ENCODE results near the gene C1QTNF9B. TPM values are rescaled to one million over a fixed set of nuclear protein-coding genes. Genes with fewer than 3 reads are reported as not detected.

The C1QTNF9B gene
- total and polyA plus RNA-seq, 2 experiments from 2014 or later = 0.27 to 0.28 TPM

DNA sequence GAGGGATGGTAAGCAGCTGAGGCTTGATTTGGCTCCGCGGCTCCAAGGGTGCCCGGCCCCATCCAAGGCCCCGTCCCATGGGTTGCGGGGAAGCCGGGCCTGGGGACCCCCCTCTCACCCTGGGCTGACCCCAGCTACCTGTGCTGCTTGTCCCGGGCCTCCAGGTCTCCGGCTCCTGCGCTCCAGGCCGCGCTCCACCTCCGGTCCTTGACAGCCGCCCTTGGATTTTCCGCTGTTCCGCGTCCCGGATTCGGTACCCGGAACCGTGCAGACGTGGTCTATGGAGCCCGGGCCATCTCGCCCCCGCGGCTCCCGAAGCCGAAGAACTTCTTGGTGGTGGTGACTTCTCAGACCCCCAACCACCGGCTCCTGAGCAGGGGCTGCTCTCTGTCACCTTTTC, 48.3 kb upstream of the C1QTNF9B start:
- H3K4me1 ChIP-seq (ENCODE audit: insufficient read depth) = no peaks in the 10 kb centered on the region
- DNase-seq (ENCODE audit: low spot score) = no peak
- no peaks in the 10 kb centered on the region for H3K27me3 ChIP-seq (ENCODE audit: insufficient read depth)
- Mint-ChIP-seq H3K4me1 (no peaks in the 10 kb centered on the region), H3K27me3 (ENCODE audit: insufficient read depth, low read depth, poor library complexity) (peaks cover 4% of the 10 kb centered on the region), H3K36me3 (ENCODE audit: low read depth) (no peaks in the 10 kb centered on the region), H3K9me3 (no peaks in the 10 kb centered on the region; the same call in 2 of the 3 replicates), H3K27ac (no peak overlapping the region), H3K4me3 (no peak overlapping the region)
- peak overlapping the region; percentile 47 for H2AFZ ChIP-seq
- ATAC-seq = no peak
- H3K27ac ChIP-seq (ENCODE audit: low read depth) = no peak overlapping the region
- TF ChIP-seq POLR2AphosphoS5 (IDR thresholded peaks at IDR 0.05; ENCODE audit: low read depth) (no peak), ZNF114 (CRISPR knock-in tag; IDR thresholded peaks at IDR 0.05) (no peak), CTCF (conservative IDR thresholded peaks at IDR 0.05; ENCODE audit: low read depth in 2 of 2) (no peak), STAT1 (IDR thresholded peaks at IDR 0.05; ENCODE audit: unreplicated experiment) (no peak), EZH2phosphoT487 (IDR thresholded peaks at IDR 0.05; ENCODE audit: unreplicated experiment) (no peak), JUNB (IDR thresholded peaks at IDR 0.05; ENCODE audit: unreplicated experiment) (no peak), EZH2 (IDR thresholded peaks at IDR 0.05; ENCODE audit: low read depth, unreplicated experiment) (no peak), CREB1 (CRISPR knock-in tag; IDR thresholded peaks at IDR 0.05; ENCODE audit: low read depth) (no peak), NANOG (IDR thresholded peaks at IDR 0.05; ENCODE audit: borderline replicate concordance) (no peak), ZNF331 (CRISPR knock-in tag; IDR thresholded peaks at IDR 0.05; ENCODE audit: low read depth) (no peak)
- TF ChIP-seq, protein P1, sequence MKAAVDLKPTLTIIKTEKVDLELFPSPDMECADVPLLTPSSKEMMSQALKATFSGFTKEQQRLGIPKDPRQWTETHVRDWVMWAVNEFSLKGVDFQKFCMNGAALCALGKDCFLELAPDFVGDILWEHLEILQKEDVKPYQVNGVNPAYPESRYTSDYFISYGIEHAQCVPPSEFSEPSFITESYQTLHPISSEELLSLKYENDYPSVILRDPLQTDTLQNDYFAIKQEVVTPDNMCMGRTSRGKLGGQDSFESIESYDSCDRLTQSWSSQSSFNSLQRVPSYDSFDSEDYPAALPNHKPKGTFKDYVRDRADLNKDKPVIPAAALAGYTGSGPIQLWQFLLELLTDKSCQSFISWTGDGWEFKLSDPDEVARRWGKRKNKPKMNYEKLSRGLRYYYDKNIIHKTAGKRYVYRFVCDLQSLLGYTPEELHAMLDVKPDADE (IDR thresholded peaks at IDR 0.05) = no peak
- TF ChIP-seq, protein P2, sequence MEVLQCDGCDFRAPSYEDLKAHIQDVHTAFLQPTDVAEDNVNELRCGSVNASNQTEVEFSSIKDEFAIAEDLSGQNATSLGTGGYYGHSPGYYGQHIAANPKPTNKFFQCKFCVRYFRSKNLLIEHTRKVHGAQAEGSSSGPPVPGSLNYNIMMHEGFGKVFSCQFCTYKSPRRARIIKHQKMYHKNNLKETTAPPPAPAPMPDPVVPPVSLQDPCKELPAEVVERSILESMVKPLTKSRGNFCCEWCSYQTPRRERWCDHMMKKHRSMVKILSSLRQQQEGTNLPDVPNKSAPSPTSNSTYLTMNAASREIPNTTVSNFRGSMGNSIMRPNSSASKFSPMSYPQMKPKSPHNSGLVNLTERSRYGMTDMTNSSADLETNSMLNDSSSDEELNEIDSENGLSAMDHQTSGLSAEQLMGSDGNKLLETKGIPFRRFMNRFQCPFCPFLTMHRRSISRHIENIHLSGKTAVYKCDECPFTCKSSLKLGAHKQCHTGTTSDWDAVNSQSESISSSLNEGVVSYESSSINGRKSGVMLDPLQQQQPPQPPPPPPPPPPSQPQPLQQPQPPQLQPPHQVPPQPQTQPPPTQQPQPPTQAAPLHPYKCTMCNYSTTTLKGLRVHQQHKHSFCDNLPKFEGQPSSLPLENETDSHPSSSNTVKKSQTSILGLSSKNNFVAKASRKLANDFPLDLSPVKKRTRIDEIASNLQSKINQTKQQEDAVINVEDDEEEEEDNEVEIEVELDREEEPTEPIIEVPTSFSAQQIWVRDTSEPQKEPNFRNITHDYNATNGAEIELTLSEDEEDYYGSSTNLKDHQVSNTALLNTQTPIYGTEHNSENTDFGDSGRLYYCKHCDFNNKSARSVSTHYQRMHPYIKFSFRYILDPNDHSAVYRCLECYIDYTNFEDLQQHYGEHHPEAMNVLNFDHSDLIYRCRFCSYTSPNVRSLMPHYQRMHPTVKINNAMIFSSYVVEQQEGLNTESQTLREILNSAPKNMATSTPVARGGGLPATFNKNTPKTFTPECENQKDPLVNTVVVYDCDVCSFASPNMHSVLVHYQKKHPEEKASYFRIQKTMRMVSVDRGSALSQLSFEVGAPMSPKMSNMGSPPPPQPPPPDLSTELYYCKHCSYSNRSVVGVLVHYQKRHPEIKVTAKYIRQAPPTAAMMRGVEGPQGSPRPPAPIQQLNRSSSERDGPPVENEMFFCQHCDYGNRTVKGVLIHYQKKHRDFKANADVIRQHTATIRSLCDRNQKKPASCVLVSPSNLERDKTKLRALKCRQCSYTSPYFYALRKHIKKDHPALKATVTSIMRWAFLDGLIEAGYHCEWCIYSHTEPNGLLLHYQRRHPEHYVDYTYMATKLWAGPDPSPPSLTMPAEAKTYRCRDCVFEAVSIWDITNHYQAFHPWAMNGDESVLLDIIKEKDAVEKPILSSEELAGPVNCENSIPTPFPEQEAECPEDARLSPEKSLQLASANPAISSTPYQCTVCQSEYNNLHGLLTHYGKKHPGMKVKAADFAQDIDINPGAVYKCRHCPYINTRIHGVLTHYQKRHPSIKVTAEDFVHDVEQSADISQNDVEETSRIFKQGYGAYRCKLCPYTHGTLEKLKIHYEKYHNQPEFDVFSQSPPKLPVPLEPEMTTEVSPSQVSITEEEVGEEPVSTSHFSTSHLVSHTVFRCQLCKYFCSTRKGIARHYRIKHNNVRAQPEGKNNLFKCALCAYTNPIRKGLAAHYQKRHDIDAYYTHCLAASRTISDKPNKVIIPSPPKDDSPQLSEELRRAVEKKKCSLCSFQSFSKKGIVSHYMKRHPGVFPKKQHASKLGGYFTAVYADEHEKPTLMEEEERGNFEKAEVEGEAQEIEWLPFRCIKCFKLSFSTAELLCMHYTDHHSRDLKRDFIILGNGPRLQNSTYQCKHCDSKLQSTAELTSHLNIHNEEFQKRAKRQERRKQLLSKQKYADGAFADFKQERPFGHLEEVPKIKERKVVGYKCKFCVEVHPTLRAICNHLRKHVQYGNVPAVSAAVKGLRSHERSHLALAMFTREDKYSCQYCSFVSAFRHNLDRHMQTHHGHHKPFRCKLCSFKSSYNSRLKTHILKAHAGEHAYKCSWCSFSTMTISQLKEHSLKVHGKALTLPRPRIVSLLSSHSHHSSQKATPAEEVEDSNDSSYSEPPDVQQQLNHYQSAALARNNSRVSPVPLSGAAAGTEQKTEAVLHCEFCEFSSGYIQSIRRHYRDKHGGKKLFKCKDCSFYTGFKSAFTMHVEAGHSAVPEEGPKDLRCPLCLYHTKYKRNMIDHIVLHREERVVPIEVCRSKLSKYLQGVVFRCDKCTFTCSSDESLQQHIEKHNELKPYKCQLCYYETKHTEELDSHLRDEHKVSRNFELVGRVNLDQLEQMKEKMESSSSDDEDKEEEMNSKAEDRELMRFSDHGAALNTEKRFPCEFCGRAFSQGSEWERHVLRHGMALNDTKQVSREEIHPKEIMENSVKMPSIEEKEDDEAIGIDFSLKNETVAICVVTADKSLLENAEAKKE (CRISPR knock-in tag; IDR thresholded peaks at IDR 0.05) = no peak
- TF ChIP-seq, protein P3, sequence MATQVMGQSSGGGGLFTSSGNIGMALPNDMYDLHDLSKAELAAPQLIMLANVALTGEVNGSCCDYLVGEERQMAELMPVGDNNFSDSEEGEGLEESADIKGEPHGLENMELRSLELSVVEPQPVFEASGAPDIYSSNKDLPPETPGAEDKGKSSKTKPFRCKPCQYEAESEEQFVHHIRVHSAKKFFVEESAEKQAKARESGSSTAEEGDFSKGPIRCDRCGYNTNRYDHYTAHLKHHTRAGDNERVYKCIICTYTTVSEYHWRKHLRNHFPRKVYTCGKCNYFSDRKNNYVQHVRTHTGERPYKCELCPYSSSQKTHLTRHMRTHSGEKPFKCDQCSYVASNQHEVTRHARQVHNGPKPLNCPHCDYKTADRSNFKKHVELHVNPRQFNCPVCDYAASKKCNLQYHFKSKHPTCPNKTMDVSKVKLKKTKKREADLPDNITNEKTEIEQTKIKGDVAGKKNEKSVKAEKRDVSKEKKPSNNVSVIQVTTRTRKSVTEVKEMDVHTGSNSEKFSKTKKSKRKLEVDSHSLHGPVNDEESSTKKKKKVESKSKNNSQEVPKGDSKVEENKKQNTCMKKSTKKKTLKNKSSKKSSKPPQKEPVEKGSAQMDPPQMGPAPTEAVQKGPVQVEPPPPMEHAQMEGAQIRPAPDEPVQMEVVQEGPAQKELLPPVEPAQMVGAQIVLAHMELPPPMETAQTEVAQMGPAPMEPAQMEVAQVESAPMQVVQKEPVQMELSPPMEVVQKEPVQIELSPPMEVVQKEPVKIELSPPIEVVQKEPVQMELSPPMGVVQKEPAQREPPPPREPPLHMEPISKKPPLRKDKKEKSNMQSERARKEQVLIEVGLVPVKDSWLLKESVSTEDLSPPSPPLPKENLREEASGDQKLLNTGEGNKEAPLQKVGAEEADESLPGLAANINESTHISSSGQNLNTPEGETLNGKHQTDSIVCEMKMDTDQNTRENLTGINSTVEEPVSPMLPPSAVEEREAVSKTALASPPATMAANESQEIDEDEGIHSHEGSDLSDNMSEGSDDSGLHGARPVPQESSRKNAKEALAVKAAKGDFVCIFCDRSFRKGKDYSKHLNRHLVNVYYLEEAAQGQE (IDR thresholded peaks at IDR 0.05; ENCODE audit: unreplicated experiment) = no peak
- H3K36me3 ChIP-seq (ENCODE audit: insufficient read depth) = no peaks in the 10 kb centered on the region
- H3K4me2 ChIP-seq = no peak overlapping the region
- H3K4me3 ChIP-seq = no peak overlapping the region
- no peaks in the 10 kb centered on the region for H3K9me2 ChIP-seq (ENCODE audit: insufficient read depth)
- no peaks in the 10 kb centered on the region for H3K79me2 ChIP-seq (replicated peaks; ENCODE audit: insufficient read depth)
- H3F3A ChIP-seq (replicated peaks; ENCODE audit: low read depth) = no peaks in the 10 kb centered on the region
- H4K20me1 ChIP-seq (replicated peaks; ENCODE audit: insufficient read depth) = no peaks in the 10 kb centered on the region

All from GM23338 (cell line).